ENCODE measurements around the gene CAMK2D.

The CAMK2D gene

GRCh38 chr4:113594231-113594556 is 167.3 kb downstream of the CAMK2D start:
- no peak for DNase-seq

GRCh38 chr4:113593400-113594230 is 167.9 kb downstream of the CAMK2D start:
- no peak for DNase-seq

GRCh38 chr4:113591982-113592381 is 169.6 kb downstream of the CAMK2D start:
- no peak for DNase-seq

GRCh38 chr4:113588895-113589668 is 172.5 kb downstream of the CAMK2D start:
- no peak for DNase-seq

GRCh38 chr4:113587640-113588275 is 173.8 kb downstream of the CAMK2D start:
- no peak for DNase-seq

- DNase-seq = no peak
These were observed 174.4 kb downstream of the CAMK2D start for GRCh38 chr4:113587156-113587555.

GRCh38 chr4:113586072-113586471 is 175.5 kb downstream of the CAMK2D start:
- no peak for DNase-seq

GRCh38 chr4:113584407-113585150 is 177.0 kb downstream of the CAMK2D start:
- DNase-seq = no peak

- DNase-seq = no peak
These were observed 178.8 kb downstream of the CAMK2D start for GRCh38 chr4:113582737-113583136.

- DNase-seq = no peak
These were observed 182.2 kb downstream of the CAMK2D start for GRCh38 chr4:113579360-113579759.

GRCh38 chr4:113576947-113577678 is 184.4 kb downstream of the CAMK2D start:
- DNase-seq = no peak

- no peak for DNase-seq
These were observed 186.1 kb downstream of the CAMK2D start for GRCh38 chr4:113575401-113575800.

- no peak for DNase-seq
These were observed 186.9 kb downstream of the CAMK2D start for GRCh38 chr4:113574636-113575103.

- no peak for DNase-seq
These were observed 188.9 kb downstream of the CAMK2D start for GRCh38 chr4:113572620-113573019.

- DNase-seq = no peak
These were observed 195.3 kb downstream of the CAMK2D start for GRCh38 chr4:113566015-113566795.

- DNase-seq = no peak
These were observed 195.9 kb downstream of the CAMK2D start for GRCh38 chr4:113565702-113566012.

- no peak for DNase-seq
These were observed 197.0 kb downstream of the CAMK2D start for GRCh38 chr4:113564493-113564892.

- DNase-seq = no peak
These were observed 197.7 kb downstream of the CAMK2D start for GRCh38 chr4:113563691-113564378.

- DNase-seq = no peak
These were observed 199.8 kb downstream of the CAMK2D start for GRCh38 chr4:113561758-113562157.

- no peak for DNase-seq
These were observed 200.4 kb downstream of the CAMK2D start for GRCh38 chr4:113561092-113561491.

GRCh38 chr4:113560579-113560978 is 201.0 kb downstream of the CAMK2D start:
- DNase-seq = no peak

All from NCI-H2107 (cell line).